GM23248 (cell line): Measurements from ENCODE around the gene LSM2. TPM values are rescaled to one million over a fixed set of nuclear protein-coding genes. Genes with fewer than 3 reads are reported as not detected.

Experiments used
- DNase-seq: peaks from one replicate; pipeline ENCODE4 v3.0.0-alpha.2; 2015
- H2AFZ ChIP-seq: fragments of 200-600 bp; sonication (generic); 2 replicates; pipeline ENCODE4 v1.6.1; 2016; ENCODE audit warnings: antibody characterized with exemption
- H3F3A ChIP-seq: fragments of 200-600 bp; sonication (generic); 2 replicates; pipeline ENCODE4 v1.6.1; 2016; ENCODE audit warnings: mild to moderate bottlenecking, antibody characterized with exemption, mixed run types; ENCODE audit not compliant: insufficient read depth
- H3K27ac ChIP-seq: fragments of 200-600 bp; sonication (generic); 2 replicates; pipeline ENCODE4 v1.5.1; 2016; ENCODE audit warnings: mild to moderate bottlenecking
- H3K27me3 ChIP-seq: fragments of 200-600 bp; sonication (generic); replicated peaks from 2 replicates; pipeline ENCODE4 v1.6.1; 2016; ENCODE audit warnings: mild to moderate bottlenecking; ENCODE audit not compliant: insufficient read depth
- H3K36me3 ChIP-seq: fragments of 200-600 bp; sonication (generic); 2 replicates; pipeline ENCODE4 v1.6.1; 2016; ENCODE audit warnings: low read depth, mild to moderate bottlenecking
- H3K4me1 ChIP-seq: fragments of 200-600 bp; sonication (generic); 2 replicates; pipeline ENCODE4 v1.6.1; 2016; ENCODE audit warnings: mild to moderate bottlenecking; ENCODE audit not compliant: insufficient read depth
- H3K4me2 ChIP-seq: fragments of 200-600 bp; sonication (generic); one replicate; pipeline ENCODE4 v1.6.1; 2016; ENCODE audit warnings: mild to moderate bottlenecking; ENCODE audit not compliant: unreplicated experiment
- H3K4me3 ChIP-seq: fragments of 200-600 bp; sonication (generic); 2 replicates; pipeline ENCODE4 v1.5.1; 2016; ENCODE audit warnings: mild to moderate bottlenecking
- H3K79me2 ChIP-seq: fragments of 200-600 bp; sonication (generic); 2 replicates; pipeline ENCODE4 v1.6.1; 2016; ENCODE audit warnings: mild to moderate bottlenecking; ENCODE audit not compliant: insufficient read depth
- H3K9ac ChIP-seq: fragments of 200-600 bp; sonication (generic); 2 replicates; pipeline ENCODE4 v1.6.1; 2016; ENCODE audit warnings: mild to moderate bottlenecking
- H3K9me2 ChIP-seq: fragments of 200-600 bp; sonication (generic); 2 replicates; pipeline ENCODE4 v1.6.1; 2016; ENCODE audit warnings: mixed run types, mild to moderate bottlenecking, moderate library complexity; ENCODE audit not compliant: insufficient read depth
- H3K9me3 ChIP-seq: fragments of 200-600 bp; sonication (generic); one replicate; pipeline ENCODE4 v1.6.1; 2017; ENCODE audit warnings: low read depth
- H4K20me1 ChIP-seq: fragments of 200-600 bp; sonication (generic); 2 replicates; pipeline ENCODE4 v1.6.0; 2016; ENCODE audit not compliant: insufficient read depth
- EZH2 ChIP-seq: fragments of 200-600 bp; sonication (generic); IDR thresholded peaks from 2 replicates; pipeline ENCODE4 v1.6.1; 2018; ENCODE audit warnings: antibody characterized with exemption, mild to moderate bottlenecking; ENCODE audit not compliant: insufficient read depth, poor library complexity, severe bottlenecking
- EZH2phosphoT487 ChIP-seq: fragments of 200-600 bp; sonication (generic); IDR thresholded peaks from 2 replicates; pipeline ENCODE4 v1.6.1; 2018; ENCODE audit warnings: antibody characterized with exemption, moderate library complexity, mild to moderate bottlenecking, low read depth; ENCODE audit not compliant: insufficient read depth
- WGBS, 2 experiments: methylation state at CpG; one replicate each; pipeline ENCODE4 v1.1.6; 2015 to 2017; ENCODE audit warnings: low lambda C conversion rate in 2 of 2, low coverage in 1 of 2; ENCODE audit errors: missing lambda C conversion rate in 2 of 2; 5-methylcytosine and 5-hydroxymethylcytosine counted together
- in situ Hi-C: fragments of 300-500 bp; cut with MboI; formaldehyde crosslinking; loops from 2 replicates; pipeline ENCODE4 v1.15.0; 2020
- polyA plus RNA-seq: library from polyadenylated mRNA; unstranded; fragments of >200 nt; fragmentation: Nextera tagmentation; extraction: Ambion mirVana; gene quantifications from 2 replicates; pipeline ENCODE4 v1.2.1, GENCODE V29; 2016
- small RNA-seq: library from RNA; depleted of rRNA; stranded (forward); fragments of <200 nt; gene quantifications from one replicate; pipeline ENCODE3, GENCODE V24; 2014; ENCODE audit warnings: low read depth, low replicate concordance
- total RNA-seq: library from RNA; depleted of rRNA; stranded (reverse); fragments of >200 nt; shearing (Covaris generic); gene quantifications from 2 replicates; pipeline ENCODE4 v1.2.3, GENCODE V29; 2014; rRNA removed

The LSM2 gene
- total and polyA plus RNA-seq, 2 experiments from 2014 or later, result 40.3 to 48.4 TPM

GRCh38 chr6:31749301-31750036 is 57.3 kb downstream of the LSM2 start:
- Histone ChIP-seq H3K4me3 (no peak overlapping the region), H3F3A (peaks cover 13% of the 10 kb centered on the region)
- 93% methylated on average over 8 of the region's 8 CpGs for WGBS, 2 experiments

More at GRCh38 chr6:31749301-31750036, 57.3 kb downstream of the LSM2 start:
- no peak for DNase-seq
- Histone ChIP-seq H3K9me2 (no peaks in the 10 kb centered on the region), H3K79me2 (no peaks in the 10 kb centered on the region), H3K9me3 (no peaks in the 10 kb centered on the region), H3K4me1 (peaks cover 10% of the 10 kb centered on the region), H3K27ac (no peak overlapping the region), H3K4me2 (no peak overlapping the region), H3K9ac (no peak overlapping the region), H3K27me3 (no peaks in the 10 kb centered on the region), H3K36me3 (no peaks in the 10 kb centered on the region), H2AFZ (no peak overlapping the region), H4K20me1 (no peaks in the 10 kb centered on the region)
- in situ Hi-C loops, result no loop called here
- TF ChIP-seq EZH2phosphoT487 (no peak), EZH2 (no peak)

Small RNA genes within 50 kb of the gene (small RNA-seq; reads per million reads assigned to genes)
- gene MSH5-SAPCD1 (not detected), gene RF00019 (not detected), gene RNU6-850P (not detected), gene SAPCD1 (not detected), gene SNORD48 (14.9 reads per million, percentile 87 among the genes with 10 or more reads in this experiment), gene SNORD52 (not detected)

Other genes starting within 250 kb of the LSM2 start
Only the 30 nearest of the 40 such genes appear.
- gene BAG6, start 154.3 kb downstream of the LSM2 start, total RNA-seq, result 161 and 198 TPM in 2 replicates
- gene BAG6, start 154.3 kb downstream of the LSM2 start, polyA plus RNA-seq, result 88.2 and 90.8 TPM in 2 replicates
- gene APOM, start 151.1 kb downstream of the LSM2 start, total RNA-seq, result 0.76 and 3.3 TPM in 2 replicates
- gene APOM, start 151.1 kb downstream of the LSM2 start, polyA plus RNA-seq, result 5.6 and 5.9 TPM in 2 replicates
- gene C6orf47, start 146.2 kb downstream of the LSM2 start, total RNA-seq, result 20.3 and 28.5 TPM in 2 replicates
- gene C6orf47, start 146.2 kb downstream of the LSM2 start, polyA plus RNA-seq, result 19.4 and 19.5 TPM in 2 replicates
- 10.6 and 11.3 TPM in 2 replicates for gene GPANK1, start 142.0 kb downstream of the LSM2 start, total RNA-seq
- 19.3 and 20.0 TPM in 2 replicates for gene GPANK1, start 142.0 kb downstream of the LSM2 start, polyA plus RNA-seq
- 186 and 256 TPM in 2 replicates for gene CSNK2B, start 140.9 kb downstream of the LSM2 start, total RNA-seq
- gene CSNK2B, start 140.9 kb downstream of the LSM2 start, polyA plus RNA-seq, result 224 and 229 TPM in 2 replicates
- gene LY6G5B, start 137.0 kb downstream of the LSM2 start, total RNA-seq, result 2.7 and 7.5 TPM in 2 replicates
- 3.9 and 5.9 TPM in 2 replicates for gene LY6G5B, start 137.0 kb downstream of the LSM2 start, polyA plus RNA-seq
- gene LY6G5C, start 125.9 kb downstream of the LSM2 start, total RNA-seq, result 1.7 TPM in 1 of 2 replicates, not detected in the other
- 5.0 and 5.1 TPM in 2 replicates for gene LY6G5C, start 125.9 kb downstream of the LSM2 start, polyA plus RNA-seq
- gene ABHD16A, start 103.6 kb downstream of the LSM2 start, total RNA-seq, result 54.0 and 59.9 TPM in 2 replicates
- 48.0 and 48.5 TPM in 2 replicates for gene ABHD16A, start 103.6 kb downstream of the LSM2 start, polyA plus RNA-seq
- gene LY6G6F, start 100.1 kb downstream of the LSM2 start, total RNA-seq, result not detected in 2 replicates
- gene LY6G6F, start 100.1 kb downstream of the LSM2 start, polyA plus RNA-seq, result not detected in 2 replicates
- gene LY6G6D, start 91.6 kb downstream of the LSM2 start, total RNA-seq, result not detected in 2 replicates
- not detected in 2 replicates for gene LY6G6D, start 91.6 kb downstream of the LSM2 start, polyA plus RNA-seq
- gene LY6G6C, start 85.2 kb downstream of the LSM2 start, total RNA-seq, result not detected in 2 replicates
- gene LY6G6C, start 85.2 kb downstream of the LSM2 start, polyA plus RNA-seq, result not detected in 2 replicates
- not detected in 2 replicates for gene MPIG6B, start 83.6 kb downstream of the LSM2 start, total RNA-seq
- gene MPIG6B, start 83.6 kb downstream of the LSM2 start, polyA plus RNA-seq, result not detected in 2 replicates
- 76.6 and 93.3 TPM in 2 replicates for gene DDAH2, start 77.7 kb downstream of the LSM2 start, total RNA-seq
- 77.7 and 90.2 TPM in 2 replicates for gene DDAH2, start 77.7 kb downstream of the LSM2 start, polyA plus RNA-seq
- 447 and 576 TPM in 2 replicates for gene CLIC1, start 70.4 kb downstream of the LSM2 start, total RNA-seq
- 784 and 791 TPM in 2 replicates for gene CLIC1, start 70.4 kb downstream of the LSM2 start, polyA plus RNA-seq
- 4.3 and 7.1 TPM in 2 replicates for gene MSH5, start 67.0 kb downstream of the LSM2 start, total RNA-seq
- gene MSH5, start 67.0 kb downstream of the LSM2 start, polyA plus RNA-seq, result 2.0 and 2.9 TPM in 2 replicates
- gene SAPCD1, start 44.3 kb downstream of the LSM2 start, total RNA-seq, result 2.5 TPM in 1 of 2 replicates, not detected in the other
- gene SAPCD1, start 44.3 kb downstream of the LSM2 start, polyA plus RNA-seq, result 0.85 and 1.3 TPM in 2 replicates
- 0.54 TPM in 1 of 2 replicates, not detected in the other for gene VWA7, start 29.6 kb downstream of the LSM2 start, total RNA-seq
- 0.37 and 0.56 TPM in 2 replicates for gene VWA7, start 29.6 kb downstream of the LSM2 start, polyA plus RNA-seq
- 47.6 and 66.4 TPM in 2 replicates for gene VARS1, start 11.2 kb downstream of the LSM2 start, total RNA-seq
- 39.1 and 39.8 TPM in 2 replicates for gene VARS1, start 11.2 kb downstream of the LSM2 start, polyA plus RNA-seq
- gene HSPA1L, start 8.3 kb upstream of the LSM2 start, total RNA-seq, result 1.3 and 1.7 TPM in 2 replicates
- gene HSPA1L, start 8.3 kb upstream of the LSM2 start, polyA plus RNA-seq, result 0.85 and 0.91 TPM in 2 replicates
- 86.1 and 107 TPM in 2 replicates for gene HSPA1A, start 8.6 kb upstream of the LSM2 start, total RNA-seq
- 67.5 and 76.3 TPM in 2 replicates for gene HSPA1A, start 8.6 kb upstream of the LSM2 start, polyA plus RNA-seq
- 104 and 124 TPM in 2 replicates for gene HSPA1B, start 20.8 kb upstream of the LSM2 start, total RNA-seq
- gene HSPA1B, start 20.8 kb upstream of the LSM2 start, polyA plus RNA-seq, result 58.0 and 61.3 TPM in 2 replicates
- gene NEU1, start 55.9 kb upstream of the LSM2 start, total RNA-seq, result 38.3 and 40.2 TPM in 2 replicates
- 27.8 TPM in 2 replicates for gene NEU1, start 55.9 kb upstream of the LSM2 start, polyA plus RNA-seq
- not detected in 2 replicates for gene SLC44A4, start 72.0 kb upstream of the LSM2 start, total RNA-seq
- gene SLC44A4, start 72.0 kb upstream of the LSM2 start, polyA plus RNA-seq, result not detected in 2 replicates
- gene EHMT2, start 90.7 kb upstream of the LSM2 start, total RNA-seq, result 40.2 and 41.5 TPM in 2 replicates
- 26.5 and 27.5 TPM in 2 replicates for gene EHMT2, start 90.7 kb upstream of the LSM2 start, polyA plus RNA-seq
- 2.0 and 6.1 TPM in 2 replicates for gene ZBTB12, start 95.1 kb upstream of the LSM2 start, total RNA-seq
- gene ZBTB12, start 95.1 kb upstream of the LSM2 start, polyA plus RNA-seq, result not detected in 2 replicates
- 1.3 and 2.1 TPM in 2 replicates for gene C2, start 120.8 kb upstream of the LSM2 start, total RNA-seq
- 1.4 and 2.3 TPM in 2 replicates for gene C2, start 120.8 kb upstream of the LSM2 start, polyA plus RNA-seq
- 4.4 and 7.3 TPM in 2 replicates for gene CFB, start 139.1 kb upstream of the LSM2 start, total RNA-seq
- gene CFB, start 139.1 kb upstream of the LSM2 start, polyA plus RNA-seq, result 3.4 and 3.9 TPM in 2 replicates
- gene NELFE, start 152.0 kb upstream of the LSM2 start, total RNA-seq, result 62.9 and 77.9 TPM in 2 replicates
- 108 and 114 TPM in 2 replicates for gene NELFE, start 152.0 kb upstream of the LSM2 start, polyA plus RNA-seq
- 54.9 and 65.4 TPM in 2 replicates for gene SKIC2, start 152.2 kb upstream of the LSM2 start, total RNA-seq
- gene SKIC2, start 152.2 kb upstream of the LSM2 start, polyA plus RNA-seq, result 46.9 and 47.7 TPM in 2 replicates
- gene DXO, start 165.2 kb upstream of the LSM2 start, total RNA-seq, result 24.2 and 31.0 TPM in 2 replicates
- 23.3 and 26.6 TPM in 2 replicates for gene DXO, start 165.2 kb upstream of the LSM2 start, polyA plus RNA-seq